Measurements from ENCODE around the gene NEUROD2. TPM values are rescaled to one million over a fixed set of nuclear protein-coding genes. Genes with fewer than 3 reads are reported as not detected.
A peak's percentile ranks its signal among the peaks of the same experiment; 100 is the strongest.

NEUROD2 gene
- total RNA-seq, 1 donor from 2014 or later = not detected

DNA sequence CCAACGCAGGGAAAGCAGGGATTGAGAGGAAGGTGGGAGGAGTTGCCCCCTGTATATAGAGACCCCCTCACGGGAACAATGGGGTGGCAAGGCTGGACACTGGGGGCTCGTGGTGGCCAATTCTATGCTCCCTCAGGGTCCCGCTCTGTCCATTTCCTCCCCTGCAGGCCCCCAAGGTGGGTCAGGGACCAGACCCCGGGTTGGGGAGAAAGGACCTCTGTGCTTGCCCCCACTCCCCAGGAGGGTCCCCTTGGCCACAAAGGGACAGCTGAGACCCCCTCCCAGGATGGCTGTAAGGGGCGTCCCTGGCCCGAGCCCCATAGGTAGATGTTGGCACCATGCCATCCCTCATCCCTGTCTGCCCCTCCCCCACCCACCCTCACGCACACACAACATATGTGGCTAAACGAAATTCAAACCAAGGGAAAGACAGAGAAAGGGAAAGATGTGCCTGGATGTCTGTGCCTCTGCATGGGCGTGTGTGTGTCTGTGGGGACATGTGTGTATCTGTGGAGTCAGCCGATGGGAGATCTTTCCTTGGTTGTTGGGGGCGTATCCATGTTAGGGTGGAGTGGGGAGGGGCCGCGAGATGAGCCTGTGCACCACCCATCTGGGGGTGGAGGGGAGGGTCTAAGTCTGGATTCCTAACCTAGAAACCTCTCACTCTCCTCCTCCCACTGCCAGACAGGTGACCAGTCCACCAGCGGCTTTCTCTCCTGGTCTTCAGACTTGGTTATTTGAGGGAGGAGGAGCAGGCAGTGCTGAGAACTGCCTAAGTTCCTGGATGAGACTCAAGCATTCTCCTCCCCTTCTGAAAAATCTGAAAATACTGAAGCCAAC lies 642 bp upstream of the NEUROD2 start:
- H3K4me1 Mint-ChIP-seq = peaks cover 28% of the 10 kb centered on the region
- POLR2A ChIA-PET = interaction anchor here (0.7 kb wide), 2 partner anchors 818 to 1843 kb away, joined by 3 to 4 read pairs; no protein-coding TSS in a partner anchor
- H3K27me3 Mint-ChIP-seq = peaks cover 43% of the 10 kb centered on the region
- no peaks in the 10 kb centered on the region for H3K9me3 Mint-ChIP-seq
- CTCF ChIA-PET = interaction anchor here (1.2 kb wide), 1 partner anchor 14 kb away, joined by 5 read pairs; no protein-coding TSS in a partner anchor
- ATAC-seq (ENCODE audit: low read depth) = no peak
- no peaks in the 10 kb centered on the region for H3K36me3 Mint-ChIP-seq (ENCODE audit: low read depth)
- intact Hi-C loops (cut with micrococcal nuclease) = no loop called here
- no peak for DNase-seq
- TF ChIP-seq CTCF (IDR thresholded peaks at IDR 0.05) = no peak
- no peak overlapping the region for H3K4me3 Mint-ChIP-seq
- no peak overlapping the region for H3K27ac Mint-ChIP-seq

DNA sequence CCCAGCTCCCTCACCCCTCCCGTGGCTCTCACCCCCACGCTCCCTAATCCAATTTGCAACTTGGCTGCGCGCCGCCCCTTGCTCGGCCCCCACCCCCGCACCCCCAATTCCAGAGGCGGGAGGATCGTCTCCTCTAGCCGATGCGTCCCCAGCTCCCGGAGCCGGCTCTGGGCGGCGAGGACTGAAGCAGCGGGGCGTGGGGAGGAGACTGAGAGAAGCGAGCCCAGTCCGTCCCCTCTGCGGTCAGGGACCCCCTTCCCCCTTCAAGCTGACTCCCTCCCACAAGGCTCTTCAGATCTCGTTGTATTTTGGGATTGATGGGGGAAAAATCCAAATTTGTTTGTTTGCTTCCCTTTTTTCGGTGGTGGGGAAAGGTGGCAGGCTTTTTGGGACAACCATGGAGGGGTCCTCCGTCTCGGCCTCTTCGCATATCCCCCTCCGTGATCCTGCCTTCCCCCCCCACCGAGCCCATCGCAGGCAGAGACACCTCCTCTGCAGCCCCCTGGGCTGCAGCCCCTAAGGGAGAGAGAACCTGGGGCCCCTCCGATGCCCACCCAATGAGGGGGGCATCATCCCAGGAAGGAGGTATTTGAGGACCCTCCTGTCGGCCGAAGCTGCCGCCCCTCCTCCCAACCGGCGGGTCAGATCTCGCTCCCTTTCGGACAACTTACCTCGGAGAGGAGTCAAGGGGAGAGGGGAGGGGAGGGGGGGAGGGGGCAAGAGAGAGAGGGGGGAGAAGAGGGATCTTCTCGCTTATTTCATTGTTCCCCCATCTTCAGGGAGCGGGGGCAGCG lies 466 bp downstream of the NEUROD2 start:
- ATAC-seq (ENCODE audit: low read depth) (no peak), DNase-seq (no peak)
- no peak for TF ChIP-seq CTCF (IDR thresholded peaks at IDR 0.05)
- Mint-ChIP-seq H3K36me3 (ENCODE audit: low read depth) (no peaks in the 10 kb centered on the region), H3K4me1 (peaks cover 30% of the 10 kb centered on the region), H3K9me3 (no peaks in the 10 kb centered on the region), H3K27me3 (peaks cover 52% of the 10 kb centered on the region), H3K4me3 (peak overlapping the region; percentile 44), H3K27ac (no peak overlapping the region)
- ChIA-PET CTCF (interaction anchor here (1.2 kb wide), 1 partner anchor 15 kb away, joined by 5 read pairs; no protein-coding TSS in a partner anchor), POLR2A (interaction anchor here (0.6 to 0.7 kb wide), 3 partner anchors 572 to 1842 kb away, joined by 3 to 6 read pairs (median 4); no protein-coding TSS in a partner anchor)
- intact Hi-C loops (cut with micrococcal nuclease) = no loop called here

DNA sequence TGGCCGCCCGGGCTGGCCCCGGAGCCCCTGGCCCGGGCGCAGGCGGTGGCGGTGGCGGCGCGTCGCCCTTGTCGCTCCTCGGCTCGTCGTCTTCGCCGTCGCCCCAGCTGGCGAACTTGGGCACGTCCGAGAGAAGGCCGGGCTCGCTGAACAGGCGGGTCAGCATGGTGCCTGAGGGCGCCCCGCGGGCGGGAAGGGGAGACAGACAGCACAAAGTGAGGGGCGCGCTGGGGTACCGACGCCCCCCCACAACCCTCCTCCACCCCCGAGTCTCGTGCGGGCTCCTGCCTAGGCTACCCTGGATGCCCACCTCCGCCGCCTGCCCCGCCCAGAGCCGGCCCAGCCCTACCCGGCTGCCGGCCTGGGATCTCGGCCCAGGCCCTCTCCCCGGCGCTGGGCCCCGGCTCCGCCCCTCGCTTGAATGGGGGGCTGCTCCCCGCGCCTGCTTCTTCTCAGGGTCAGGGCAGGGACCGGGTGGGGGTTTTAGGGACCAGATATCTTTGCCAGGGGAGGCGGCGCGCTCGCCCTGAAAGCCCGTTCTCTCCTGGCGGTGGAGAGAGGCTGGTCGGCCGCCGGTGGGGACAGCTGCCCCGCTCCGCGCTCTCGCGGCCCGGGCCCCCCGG lies 1.2 kb downstream of the NEUROD2 start:
- H3K4me1 Mint-ChIP-seq = peaks cover 30% of the 10 kb centered on the region
- ATAC-seq (ENCODE audit: low read depth) (no peak), DNase-seq (peak; percentile 25)
- ChIA-PET POLR2A (interaction anchor here (0.6 to 1.7 kb wide), 2 partner anchors 9 to 573 kb away, joined by 4 to 6 read pairs; no protein-coding TSS in a partner anchor), CTCF (no interaction called here)
- H3K36me3 Mint-ChIP-seq (ENCODE audit: low read depth) = no peaks in the 10 kb centered on the region
- H3K27me3 Mint-ChIP-seq = peaks cover 59% of the 10 kb centered on the region
- no peak overlapping the region for H3K27ac Mint-ChIP-seq
- no peak overlapping the region for H3K4me3 Mint-ChIP-seq
- no peaks in the 10 kb centered on the region for H3K9me3 Mint-ChIP-seq
- no peak for TF ChIP-seq CTCF (IDR thresholded peaks at IDR 0.05)
- intact Hi-C loops (cut with micrococcal nuclease) = no loop called here

DNA sequence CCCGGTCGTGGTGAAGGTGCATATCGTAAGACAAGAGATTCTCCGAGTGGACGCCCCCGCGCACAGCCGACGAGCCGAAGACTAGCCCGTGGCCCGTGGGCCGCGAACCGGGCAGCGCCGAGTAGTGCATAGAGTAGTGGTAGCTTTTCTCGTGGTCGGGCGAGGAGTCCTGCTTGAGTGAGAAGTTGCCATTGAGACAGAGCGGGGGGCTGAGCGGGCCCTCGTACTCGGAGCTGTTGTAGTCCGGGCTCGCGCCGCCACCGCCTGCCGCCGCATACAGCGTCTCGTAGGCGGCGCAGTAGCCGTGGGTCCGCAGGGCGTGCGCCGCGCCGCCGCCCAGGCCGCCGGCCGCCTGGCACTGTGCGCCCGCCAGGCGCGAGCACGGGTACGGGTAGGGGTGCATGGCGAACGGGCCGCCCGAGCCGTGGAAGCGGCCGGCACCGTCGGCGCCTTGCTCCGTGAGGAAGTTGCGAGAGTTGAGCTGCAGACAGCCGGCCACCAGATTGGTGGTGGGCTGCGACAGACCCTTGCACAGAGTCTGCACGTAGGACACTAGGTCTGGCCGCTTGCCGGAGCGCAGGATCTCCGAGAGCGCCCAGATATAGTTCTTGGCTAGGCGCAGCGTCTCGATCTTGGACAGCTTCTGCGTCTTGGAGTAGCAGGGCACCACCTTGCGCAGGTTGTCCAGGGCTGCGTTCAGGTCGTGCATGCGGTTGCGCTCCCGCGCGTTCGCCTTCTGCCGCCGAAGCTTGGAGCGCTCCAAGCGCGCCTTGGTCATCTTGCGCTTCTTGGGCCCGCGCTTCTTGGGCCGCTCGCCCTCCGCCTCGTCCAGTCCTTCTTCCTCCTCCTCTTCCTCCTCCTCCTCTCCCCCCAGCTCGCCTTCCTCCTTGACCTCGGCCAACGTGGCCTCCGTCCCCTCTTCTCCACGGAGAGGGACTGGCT lies 2.0 kb downstream of the NEUROD2 start:
- ChIA-PET POLR2A (interaction anchor here (0.6 to 1.7 kb wide), 4 partner anchors 9 to 177 kb away, joined by 3 to 5 read pairs (median 4); partner anchors contain the start of gene PGAP3), CTCF (interaction anchor here (0.7 to 1.0 kb wide), 2 partner anchors 14 to 16 kb away, joined by 3 read pairs; no protein-coding TSS in a partner anchor)
- TF ChIP-seq CTCF (IDR thresholded peaks at IDR 0.05) = no peak
- ATAC-seq (ENCODE audit: low read depth) (peak; percentile 10), DNase-seq (peak; percentile 34)
- Mint-ChIP-seq H3K4me1 (peaks cover 30% of the 10 kb centered on the region), H3K27ac (no peak overlapping the region), H3K9me3 (no peaks in the 10 kb centered on the region), H3K4me3 (peak overlapping the region; percentile 64), H3K36me3 (ENCODE audit: low read depth) (no peaks in the 10 kb centered on the region), H3K27me3 (peaks cover 60% of the 10 kb centered on the region)
- intact Hi-C loops (cut with micrococcal nuclease) = no loop called here
